ENCODE measurements around the gene ST6GALNAC6.
A peak's percentile ranks its signal among the peaks of the same experiment; 100 is the strongest.

The ST6GALNAC6 gene, protein sequence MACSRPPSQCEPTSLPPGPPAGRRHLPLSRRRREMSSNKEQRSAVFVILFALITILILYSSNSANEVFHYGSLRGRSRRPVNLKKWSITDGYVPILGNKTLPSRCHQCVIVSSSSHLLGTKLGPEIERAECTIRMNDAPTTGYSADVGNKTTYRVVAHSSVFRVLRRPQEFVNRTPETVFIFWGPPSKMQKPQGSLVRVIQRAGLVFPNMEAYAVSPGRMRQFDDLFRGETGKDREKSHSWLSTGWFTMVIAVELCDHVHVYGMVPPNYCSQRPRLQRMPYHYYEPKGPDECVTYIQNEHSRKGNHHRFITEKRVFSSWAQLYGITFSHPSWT

DNA sequence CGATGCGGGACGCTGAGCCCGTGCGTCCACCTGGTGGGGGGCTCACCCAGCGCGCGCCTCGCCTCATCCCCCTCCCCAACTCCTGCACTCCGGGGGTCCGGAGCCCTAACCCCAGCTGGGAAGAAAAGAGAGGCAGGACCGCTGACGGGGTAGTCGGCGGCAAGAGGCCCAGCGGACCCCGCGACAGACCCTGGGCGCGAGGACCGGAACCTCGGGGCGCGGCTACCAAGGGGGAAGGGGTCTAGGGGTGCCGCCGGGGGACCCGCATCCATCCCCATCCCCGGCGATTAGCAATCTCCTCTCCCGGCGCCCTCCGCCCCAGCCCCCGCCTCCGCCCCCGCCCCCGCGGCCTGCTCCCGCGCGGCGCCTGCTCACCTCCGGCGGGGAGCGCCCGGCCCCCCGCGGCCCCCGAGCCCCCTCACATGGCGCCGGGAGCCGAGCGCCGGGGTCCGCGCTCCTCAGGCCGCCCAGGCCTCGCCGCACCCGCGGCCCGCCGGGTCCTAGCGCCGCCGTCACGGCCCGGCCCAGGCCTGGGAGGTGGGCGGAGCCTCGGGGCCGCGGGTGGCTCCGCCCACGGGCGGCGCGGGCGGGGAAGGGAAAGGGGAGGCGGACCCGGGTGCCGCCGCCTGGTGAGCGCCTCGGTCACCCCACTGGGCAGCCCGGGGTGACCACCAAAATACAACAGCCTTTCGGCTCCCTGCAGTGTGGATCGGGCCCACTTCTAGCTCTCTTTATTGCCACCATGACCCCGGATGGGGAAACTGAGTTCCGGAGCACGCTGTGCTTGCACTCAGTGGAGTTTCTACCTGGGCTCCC lies at the start of gene ST6GALNAC6:
Gene ST6GALNAC6 (minus strand): TSS at position 476 of the 816 bp plus-strand sequence. CDS start 1,622 bp downstream, outside the sequence.
- DNase-seq: peak in 1 of 2 experiments; percentile 52

DNA sequence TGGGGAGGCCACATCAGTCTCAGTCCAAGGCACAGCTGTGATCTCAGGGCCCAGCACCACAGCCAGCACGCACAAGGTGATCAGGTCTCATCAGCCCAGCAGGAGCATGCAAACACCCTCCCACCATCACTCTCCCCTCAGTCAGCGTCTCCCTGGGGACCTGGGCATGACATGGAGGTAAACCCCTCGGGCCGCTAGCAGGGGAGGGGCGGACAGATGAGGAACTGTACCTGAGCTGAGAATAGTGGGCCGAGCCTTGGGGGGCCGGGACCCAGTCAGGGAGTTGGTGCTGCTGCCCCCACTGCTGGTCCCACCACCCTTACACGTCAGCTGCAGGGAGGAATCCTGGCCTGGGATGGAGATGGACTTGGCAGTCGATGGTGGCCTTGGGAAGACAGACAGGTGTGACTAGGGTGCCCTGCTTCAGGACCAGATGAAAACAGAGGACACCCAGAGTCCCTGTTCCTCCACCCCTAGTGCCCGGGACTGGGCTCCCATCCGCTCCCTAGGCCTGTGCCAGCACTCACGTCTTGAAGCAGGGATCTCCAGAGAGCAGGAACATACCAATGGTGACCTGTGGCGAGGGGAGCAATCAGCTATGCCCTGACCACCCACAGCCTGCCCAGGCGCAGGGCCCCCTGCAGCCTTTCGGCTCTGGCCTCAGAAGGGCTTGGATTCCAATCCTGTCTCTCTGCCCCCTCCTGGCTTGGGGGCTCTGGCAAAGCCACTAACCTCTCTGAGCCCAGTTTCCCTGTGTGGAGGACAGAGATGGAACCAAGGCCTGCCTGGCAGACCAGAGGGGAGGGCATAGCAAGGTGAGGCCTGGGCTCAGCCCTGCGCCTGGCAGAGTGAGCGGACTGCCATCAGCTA lies 48.7 kb upstream of the ST6GALNAC6 start:
- DNase-seq: peak; percentile 12 to 32

DNA sequence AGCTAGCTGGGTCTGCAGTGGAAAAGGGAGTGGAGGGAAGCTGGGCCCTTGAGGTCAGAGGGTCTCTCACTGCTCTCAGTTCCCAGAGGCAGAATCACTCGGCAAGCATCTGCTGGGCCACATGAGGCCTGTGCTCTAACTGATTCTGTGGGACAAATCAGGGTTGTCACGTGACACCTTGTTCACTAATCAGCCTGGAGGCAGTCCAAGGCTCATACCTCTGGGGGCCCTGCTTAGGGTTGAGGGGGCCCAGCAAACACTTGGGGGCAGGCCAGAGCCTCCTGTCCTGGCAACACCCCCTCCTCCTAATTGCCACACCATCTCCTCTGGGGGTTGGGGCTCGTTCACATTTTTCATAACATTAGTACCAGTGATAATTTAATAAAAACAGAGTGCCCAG lies 47.3 kb upstream of the ST6GALNAC6 start:
- DNase-seq: no peak

DNA sequence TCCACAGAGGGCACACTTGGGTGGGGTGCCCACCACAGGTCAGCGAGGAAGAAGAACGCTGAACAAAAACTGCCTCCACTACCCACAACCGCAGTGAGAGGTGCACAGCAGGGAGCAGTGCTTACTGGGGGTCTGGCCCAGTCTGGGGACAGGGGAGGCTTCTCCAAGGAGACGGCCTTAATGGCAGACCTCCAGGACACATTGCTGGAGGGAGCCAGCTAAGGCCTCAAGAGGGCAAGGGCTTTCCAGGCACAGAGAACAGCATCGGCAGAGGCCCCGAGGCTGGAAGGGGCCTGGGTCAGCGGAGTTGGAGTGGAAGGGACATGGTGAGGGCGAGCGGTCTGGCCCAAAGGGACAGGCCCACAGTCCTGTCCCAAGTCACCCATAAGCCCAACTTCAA lies 46.5 kb upstream of the ST6GALNAC6 start:
- DNase-seq: no peak

DNA sequence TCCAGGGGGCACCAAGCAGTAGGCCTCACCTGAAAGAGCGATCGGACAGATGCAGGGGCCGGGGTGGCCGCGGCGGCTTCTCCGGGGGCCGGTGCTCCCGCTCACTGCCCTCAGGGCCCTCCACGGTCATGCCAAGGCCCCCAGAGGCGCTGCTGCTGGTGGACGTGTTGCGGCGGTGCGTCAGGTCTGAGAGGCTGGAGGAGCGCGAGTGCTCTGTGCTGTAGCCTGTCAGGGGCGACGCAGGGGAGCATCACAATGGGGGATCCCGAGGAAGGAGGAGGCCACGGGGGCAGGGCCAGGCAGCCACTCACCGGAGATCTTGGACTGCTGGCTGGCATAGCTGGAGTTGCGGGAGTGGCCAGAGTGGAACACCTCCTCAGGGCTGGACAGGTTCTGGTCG lies 45.9 kb upstream of the ST6GALNAC6 start:
- no peak for DNase-seq

DNA sequence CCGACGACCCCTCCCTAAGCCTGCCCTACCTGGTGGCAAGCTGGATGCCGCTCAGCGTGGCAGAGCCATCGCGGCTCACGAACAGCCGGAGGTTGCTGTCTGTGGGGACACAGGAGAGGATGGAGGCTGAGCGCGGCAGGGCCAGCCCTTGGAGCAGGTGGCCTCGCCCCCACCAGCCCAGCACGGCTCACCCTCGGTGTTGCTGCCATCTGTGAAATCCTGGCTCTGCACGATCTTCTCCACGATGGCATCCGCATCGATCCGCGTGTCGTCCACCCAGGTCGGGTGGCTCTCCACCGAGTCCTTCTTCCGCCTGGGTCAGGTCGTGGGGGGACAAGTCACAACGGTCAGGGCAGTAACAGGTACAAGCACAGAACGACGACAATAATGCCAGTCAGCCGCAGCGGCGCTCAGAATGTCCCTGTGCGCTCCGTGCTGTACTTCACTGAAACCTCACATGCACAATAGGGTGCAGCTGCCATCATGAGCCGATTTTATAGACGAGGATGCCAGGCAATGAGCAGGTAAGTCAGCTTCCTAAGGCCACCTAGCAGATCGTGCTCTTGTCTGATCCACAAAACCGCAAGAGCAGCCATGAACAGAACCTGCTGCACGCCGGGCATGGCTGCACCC lies 45.3 kb upstream of the ST6GALNAC6 start:
- DNase-seq: no peak

DNA sequence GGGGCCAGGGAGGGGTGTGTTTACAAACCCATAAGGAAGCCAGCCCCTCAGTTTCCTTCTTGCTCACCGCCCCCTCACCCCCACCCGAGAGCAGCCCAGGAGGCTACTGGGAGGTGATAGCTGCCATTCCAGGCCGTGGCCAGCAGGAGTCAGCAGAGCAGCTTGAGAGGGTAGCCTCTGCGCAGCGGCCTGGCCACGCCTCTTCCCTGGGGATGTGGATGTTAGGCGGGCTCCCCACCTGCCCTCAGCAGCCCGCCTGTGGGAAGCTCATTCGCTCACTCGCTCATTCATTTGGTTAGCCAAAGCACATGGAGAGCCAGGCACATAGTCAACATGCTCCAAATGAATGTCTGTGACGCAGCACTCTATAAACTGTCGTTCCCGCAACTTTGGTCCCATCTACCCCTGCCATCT lies 44.3 kb upstream of the ST6GALNAC6 start:
- DNase-seq: peak; percentile 81 to 95

DNA sequence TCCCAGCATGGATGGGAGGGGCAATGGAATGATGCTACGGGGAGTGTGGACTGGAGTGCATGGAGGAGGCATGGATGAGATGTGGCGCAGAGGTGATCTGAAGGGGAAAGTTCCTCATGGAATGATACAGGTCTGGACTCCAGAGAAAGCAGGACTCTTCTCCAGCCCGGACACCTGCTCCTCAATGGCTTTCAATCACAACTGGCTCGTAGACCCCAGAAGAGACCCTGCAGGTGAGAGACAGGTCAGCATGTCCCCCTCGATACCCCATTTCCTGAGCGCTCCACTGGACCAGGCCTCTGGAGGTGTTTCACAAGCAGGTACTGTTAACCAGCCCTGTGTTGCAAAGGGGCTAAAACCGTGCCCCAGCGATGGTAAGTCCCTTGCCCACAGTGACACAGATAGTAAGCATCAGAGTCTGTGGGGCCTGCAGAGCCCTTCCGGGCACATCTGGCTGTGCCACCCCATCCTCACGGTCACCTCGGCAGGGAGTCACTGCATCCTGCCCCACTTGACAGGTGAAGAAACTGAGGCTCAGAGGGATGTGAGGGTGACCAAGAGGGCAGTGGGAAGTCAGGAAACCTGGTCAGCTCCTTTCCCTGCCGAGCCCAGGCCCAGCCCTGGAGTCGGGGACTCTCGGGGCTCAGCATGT lies 43.7 kb upstream of the ST6GALNAC6 start:
- no peak for DNase-seq

DNA sequence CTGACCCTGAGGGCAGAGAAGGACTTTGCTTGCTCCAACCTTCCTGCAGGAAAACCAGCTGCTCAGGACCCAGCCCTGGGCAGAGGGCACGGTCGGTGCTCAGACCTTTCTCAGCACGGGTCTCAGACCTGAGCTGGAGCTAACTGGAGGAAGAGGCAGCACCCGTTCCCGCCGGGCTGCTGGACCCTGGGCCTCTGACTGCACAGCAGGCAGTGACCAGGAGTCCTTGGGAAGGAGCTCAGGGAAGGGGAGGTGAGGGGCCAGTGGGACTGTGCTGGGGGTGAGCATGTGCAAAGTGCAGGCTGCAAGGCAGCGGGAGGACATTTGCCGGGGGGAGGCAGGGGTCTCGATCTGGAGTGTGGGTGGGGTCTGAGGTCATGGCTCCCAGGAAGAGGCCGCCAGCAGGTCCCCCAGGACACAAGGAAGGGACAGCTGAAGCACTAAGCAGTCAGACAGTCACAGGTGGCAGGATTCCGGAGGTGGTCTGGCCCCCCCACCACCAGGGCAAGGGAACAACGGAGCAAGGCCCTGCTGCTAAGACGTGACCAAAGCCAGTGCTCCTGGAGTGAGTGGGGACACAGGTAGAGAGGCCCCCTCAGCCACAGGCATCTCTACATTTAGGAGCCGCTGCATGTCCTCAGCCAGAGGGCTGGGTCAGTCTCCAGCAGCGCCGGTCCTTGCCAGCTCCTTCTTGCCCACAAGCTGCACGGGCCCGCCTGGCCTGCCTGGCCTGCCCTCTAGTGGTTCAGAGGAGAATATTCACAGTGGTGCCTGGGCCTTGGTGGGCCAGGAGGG lies 43.0 kb upstream of the ST6GALNAC6 start:
- DNase-seq: peak in 1 of 2 experiments; percentile 50

DNA sequence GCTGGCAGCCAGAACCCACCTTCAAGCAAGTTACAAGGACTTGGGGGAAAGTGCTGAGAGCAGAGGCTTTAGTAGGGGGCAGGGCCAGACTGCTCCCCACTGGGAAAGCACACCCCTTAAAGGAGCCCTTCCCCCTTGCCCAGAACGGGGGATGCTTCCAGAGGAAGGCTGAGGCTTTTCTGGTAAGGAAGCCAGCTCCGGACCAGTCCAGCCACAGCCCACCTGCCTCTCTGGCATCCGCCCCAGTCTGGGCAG lies 42.5 kb upstream of the ST6GALNAC6 start:
- DNase-seq: no peak

DNA sequence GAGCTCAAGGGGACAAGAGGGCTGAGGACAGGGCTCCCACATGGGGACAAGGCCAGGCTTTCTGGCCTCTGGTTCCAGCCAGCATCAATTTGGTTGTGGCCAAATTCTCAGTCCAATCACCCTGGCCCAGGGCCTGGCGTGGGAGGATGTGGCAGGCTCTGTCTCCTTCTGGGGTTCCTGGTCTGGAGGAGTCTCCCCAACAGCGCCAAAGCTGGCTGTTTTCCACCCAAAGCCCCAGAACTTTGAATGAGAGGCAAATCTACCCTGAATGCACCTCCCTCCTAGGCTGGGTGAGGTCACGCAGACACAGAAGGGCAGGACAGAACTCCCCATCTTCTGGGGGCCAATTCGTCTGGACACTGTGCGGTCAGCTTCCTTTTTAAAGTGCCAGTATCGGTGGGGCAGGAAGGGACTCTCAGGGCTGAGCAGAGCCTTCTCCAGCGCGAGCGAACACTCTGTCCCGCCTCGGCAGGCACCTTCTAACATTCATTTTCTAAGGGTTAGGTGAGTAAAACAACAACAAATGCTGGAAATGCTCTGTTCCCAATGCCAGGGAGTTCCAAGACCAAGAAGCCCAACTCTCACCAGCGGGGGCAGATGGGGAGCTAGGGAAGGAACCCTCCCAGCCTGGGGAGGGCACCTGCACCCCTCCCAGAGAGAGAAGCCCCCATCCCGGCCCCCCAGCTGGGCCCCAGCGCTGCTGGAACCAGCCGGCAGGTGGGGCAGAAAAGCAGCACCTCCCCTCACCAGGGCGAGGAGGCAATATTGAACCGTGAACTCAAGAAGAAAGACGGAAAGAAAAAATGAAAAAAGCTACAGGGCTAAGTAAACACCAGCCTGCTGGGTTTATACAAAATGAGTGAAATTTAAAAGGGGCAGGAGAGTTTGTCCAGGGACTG lies 41.9 kb upstream of the ST6GALNAC6 start:
- no peak for DNase-seq

DNA sequence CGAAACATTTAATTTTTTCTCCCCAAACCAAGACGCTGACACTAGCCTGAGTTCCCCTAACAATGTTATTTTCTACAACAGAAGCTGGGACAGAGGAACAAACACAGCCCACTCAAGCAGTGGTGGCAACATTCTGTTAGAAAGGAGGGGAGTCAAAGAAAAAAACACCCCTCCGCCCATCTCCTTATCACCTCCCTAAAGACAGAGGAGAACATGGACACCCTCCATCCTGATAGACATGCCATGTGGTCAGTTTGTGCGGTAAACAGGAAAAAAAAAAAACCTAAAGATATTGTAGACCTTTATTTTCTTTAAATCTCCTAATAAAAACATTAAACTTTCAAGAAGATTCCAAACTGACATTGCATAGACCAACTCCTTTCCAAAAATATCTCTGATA lies 41.2 kb upstream of the ST6GALNAC6 start:
- DNase-seq: no peak

DNA sequence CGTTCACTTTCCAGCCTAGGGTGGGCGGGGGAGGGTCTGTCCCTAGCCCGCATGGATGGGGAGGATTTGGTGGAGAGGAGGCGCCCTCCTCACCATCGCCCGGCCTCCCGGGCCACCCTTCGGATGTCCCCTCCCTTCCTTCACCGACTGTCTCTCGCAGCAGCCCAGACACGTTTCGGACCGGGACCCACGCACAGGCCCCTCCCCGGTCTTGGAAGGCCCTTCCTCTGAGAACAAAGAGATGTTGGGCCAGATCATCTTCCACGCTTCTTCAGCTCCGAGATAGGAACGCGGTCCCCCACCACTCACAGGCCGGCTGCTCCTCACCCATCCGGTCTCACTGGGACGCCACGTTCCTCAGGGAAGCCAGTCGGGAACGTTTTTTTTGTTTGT lies 38.9 kb upstream of the ST6GALNAC6 start:
- DNase-seq: no peak

DNA sequence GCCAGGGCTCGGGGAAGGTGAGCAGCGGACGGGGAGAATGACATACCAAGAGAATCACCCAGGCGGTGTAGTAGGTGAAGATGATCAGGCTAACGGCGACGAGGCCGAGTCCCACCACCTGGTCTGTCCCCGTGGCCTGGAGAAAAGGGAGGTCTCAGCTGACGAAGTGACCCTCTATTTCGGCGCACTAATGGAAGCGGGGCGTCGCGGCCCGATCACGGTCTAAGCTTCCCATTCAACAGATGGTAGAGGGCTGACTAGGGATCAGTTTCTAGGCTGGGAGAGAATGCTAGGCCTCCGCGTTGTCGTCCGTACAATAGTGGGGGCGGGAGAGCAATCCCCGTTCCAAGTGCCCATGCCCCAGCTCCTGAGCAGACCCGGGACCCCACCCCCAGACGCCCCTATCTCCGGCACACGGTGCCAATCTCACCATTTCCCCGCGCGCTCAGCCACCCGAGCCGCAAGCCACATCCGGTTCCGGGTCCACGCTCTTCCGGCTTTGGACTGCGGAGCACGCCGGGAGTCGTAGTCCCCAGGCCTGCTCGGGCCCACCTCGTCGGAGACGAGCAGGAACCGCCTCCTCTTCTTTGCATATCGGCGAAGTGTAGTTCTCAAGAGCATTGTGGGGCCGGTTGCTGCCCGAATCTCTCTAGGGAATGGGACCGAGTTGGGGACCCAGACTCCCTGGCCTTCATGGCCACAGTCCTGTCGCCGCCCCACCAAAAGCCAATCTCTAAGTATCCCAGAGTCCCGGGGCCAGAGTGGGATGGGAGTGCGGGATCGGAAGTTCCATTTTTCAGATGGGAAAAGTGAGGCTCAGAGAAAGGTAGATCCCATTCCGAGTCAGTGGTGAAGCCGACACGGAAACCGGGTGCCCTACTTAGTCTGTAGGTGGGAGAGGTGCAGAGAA lies 38.2 kb upstream of the ST6GALNAC6 start, which contains the start of gene DPM2:
Gene DPM2 (minus strand): TSS at position 467 of the 910 bp plus-strand sequence. CDS start 34 bp downstream, at position 433.
- peak; percentile 60 to 90 for DNase-seq

DNA sequence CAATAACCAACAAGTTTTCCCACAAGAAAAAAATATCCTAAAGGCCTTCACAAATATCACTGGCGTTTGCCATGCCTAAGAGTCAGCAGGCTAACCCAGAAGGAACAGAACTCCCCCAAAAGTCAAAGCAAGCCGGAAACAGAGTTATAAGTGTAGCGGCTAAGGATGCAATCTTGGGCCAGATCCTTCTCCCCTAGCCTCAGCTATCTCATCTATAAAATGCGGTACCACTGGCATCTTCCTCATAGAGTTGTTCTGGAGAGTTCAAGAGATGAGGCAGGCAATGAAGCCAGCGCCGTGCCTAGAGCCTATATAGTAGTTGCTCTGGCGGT lies 37.6 kb upstream of the ST6GALNAC6 start:
- DNase-seq: no peak

DNA sequence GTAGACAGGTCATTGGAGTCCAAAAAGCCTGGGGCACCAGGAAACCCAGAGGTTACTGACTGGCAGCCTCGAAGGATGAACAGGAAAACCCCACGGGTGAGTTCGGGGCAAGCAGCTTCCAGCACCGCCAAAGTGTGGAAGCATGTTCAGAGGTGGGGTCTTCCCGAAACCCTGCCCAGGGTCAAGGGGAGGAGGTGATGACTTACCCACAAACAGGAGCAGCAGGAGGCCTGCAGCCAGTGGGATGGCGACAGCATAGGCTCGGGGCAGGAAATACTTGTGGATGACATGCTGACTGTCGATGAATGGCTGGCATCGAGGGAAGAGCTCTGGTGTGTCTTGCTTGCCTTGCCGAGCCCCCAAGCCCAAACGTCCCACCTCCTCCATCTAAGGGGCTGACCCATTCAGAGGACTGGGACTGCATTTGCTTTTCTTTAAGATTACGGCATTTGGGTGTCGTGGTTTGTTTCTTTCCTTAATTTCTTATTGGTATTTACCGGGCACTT lies 37.0 kb upstream of the ST6GALNAC6 start:
- DNase-seq: no peak

DNA sequence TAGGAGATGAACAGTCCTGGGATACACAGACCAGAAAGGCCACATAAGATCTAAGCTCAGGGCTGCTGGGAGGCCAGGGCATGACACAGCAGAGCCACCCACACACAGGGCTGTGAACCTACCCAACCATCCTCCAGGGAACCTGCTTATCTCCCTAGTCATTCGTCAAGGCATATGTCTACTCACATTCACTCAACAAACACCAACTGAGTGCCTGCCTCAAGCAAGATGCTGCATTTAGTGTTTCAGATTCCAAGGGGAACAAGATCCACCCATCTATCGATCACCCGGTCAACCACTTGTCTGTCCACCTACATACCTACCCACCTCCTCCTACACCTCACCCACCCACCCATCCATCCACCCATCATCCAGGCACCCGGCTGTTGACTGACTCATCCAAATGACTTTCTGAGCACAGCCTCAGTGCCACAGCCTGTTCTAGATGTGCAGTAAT lies 36.4 kb upstream of the ST6GALNAC6 start:
- DNase-seq: no peak

DNA sequence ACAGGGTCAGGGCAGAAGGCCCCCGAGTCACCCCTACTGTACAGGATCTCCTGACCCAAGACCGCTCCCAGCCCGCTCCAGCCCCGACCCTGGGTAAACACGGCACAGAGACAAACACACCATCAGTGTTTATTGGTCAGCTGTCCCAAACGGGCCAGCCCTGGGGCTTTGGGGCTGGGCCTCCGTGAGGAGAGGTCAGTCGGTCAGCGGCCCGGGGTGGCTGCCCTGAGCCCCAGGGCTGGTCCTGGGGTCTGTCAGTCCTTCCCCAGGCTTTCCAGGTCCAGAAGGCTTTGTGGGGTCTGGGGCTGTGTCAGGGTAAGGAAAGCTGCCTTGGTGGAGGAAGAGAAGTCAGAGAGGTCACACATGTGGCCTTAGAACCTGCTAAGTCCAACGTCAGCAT lies 35.6 kb upstream of the ST6GALNAC6 start:
- no peak for DNase-seq

DNA sequence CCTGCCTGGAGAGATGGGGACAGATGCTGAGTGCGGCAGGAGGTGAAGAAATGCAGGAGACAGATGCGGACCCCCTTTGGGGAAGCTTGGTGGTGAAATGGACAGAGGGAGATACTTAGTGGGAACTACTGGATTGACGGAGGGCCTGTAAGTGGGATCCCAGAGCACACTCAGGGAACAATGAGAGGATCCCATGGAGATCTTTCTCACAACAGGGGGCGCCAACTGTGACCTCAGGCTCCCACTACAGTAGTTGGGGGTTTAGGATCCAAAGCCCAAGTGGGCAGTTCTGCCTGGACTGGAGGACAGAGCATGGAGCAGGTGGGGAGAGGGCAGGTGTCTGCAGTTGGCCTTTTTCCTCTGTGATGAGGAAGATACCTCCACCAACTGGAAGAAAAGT lies 34.8 kb upstream of the ST6GALNAC6 start:
- DNase-seq: no peak
